Osteoblast (primary cell): Measurements from ENCODE around the gene OVAAL. TPM values are rescaled to one million over a fixed set of nuclear protein-coding genes. Genes with fewer than 3 reads are reported as not detected.

Experiments
- DNase-seq: peaks from one replicate; pipeline ENCODE4 v3.0.0; 2011; ENCODE audit warnings: low spot score, mixed read lengths; ENCODE audit not compliant: insufficient read length; ENCODE audit errors: missing footprints
- H2AFZ ChIP-seq: 2 replicates; pipeline ENCODE4 v1.6.0; 2011; ENCODE audit warnings: mild to moderate bottlenecking, low read length
- H3K27ac ChIP-seq: 2 replicates; pipeline ENCODE4 v1.5.1; 2011; ENCODE audit warnings: mild to moderate bottlenecking, low read depth, low read length, moderate library complexity
- H3K27me3 ChIP-seq: 2 replicates; pipeline ENCODE4 v1.6.0; 2012; ENCODE audit warnings: mild to moderate bottlenecking, control low read depth, inconsistent platforms, low read length, moderate library complexity; ENCODE audit not compliant: insufficient read depth
- H3K36me3 ChIP-seq: 2 replicates; pipeline ENCODE4 v1.5.1; 2011; ENCODE audit warnings: mild to moderate bottlenecking, low read length, control low read depth, moderate library complexity; ENCODE audit not compliant: insufficient read depth
- H3K4me1 ChIP-seq: 2 replicates; pipeline ENCODE4 v1.5.1; 2011; ENCODE audit warnings: mild to moderate bottlenecking, low read length, control low read depth, moderate library complexity; ENCODE audit not compliant: insufficient read depth
- H3K4me2 ChIP-seq: 2 replicates; pipeline ENCODE4 v1.6.0; 2011; ENCODE audit warnings: mild to moderate bottlenecking, low read length; ENCODE audit not compliant: insufficient read depth
- H3K4me3 ChIP-seq: fragments of 200-600 bp; sonication (generic); 3 replicates; pipeline ENCODE4 v1.5.1; 2012; ENCODE audit warnings: mild to moderate bottlenecking, low read length, inconsistent platforms; ENCODE audit not compliant: insufficient read depth
- H3K79me2 ChIP-seq: 2 replicates; pipeline ENCODE4 v1.6.0; 2012; ENCODE audit warnings: mild to moderate bottlenecking, low read length, control low read depth, inconsistent platforms; ENCODE audit not compliant: insufficient read depth
- H3K9me3 ChIP-seq: 2 replicates; pipeline ENCODE4 v1.5.1; 2011; ENCODE audit warnings: low read depth, low read length, control low read depth
- H4K20me1 ChIP-seq: 2 replicates; pipeline ENCODE4 v1.6.0; 2012; ENCODE audit warnings: mild to moderate bottlenecking, low read length, control low read depth; ENCODE audit not compliant: insufficient read depth
- CTCF ChIP-seq: IDR thresholded peaks from 2 replicates; pipeline ENCODE4 v1.5.1; 2011; ENCODE audit warnings: mild to moderate bottlenecking, low read depth, low read length, moderate library complexity; ENCODE audit errors: extremely low read depth
- total RNA-seq: library from RNA; depleted of rRNA; stranded (reverse); fragments of >200 nt; gene quantifications from 2 replicates; pipeline ENCODE4 v1.2.3, GENCODE V29; 2012

OVAAL gene
- total RNA-seq, 1 donor, result not detected

GRCh38 chr1:180565121-180565871, 6.5 kb downstream of the OVAAL start:
- Histone ChIP-seq H3K79me2 (no peaks in the 10 kb centered on the region), H3K9me3 (no peaks in the 10 kb centered on the region), H3K4me1 (peaks cover 28% of the 10 kb centered on the region), H3K36me3 (no peaks in the 10 kb centered on the region), H3K4me2 (no peak overlapping the region), H3K27me3 (no peaks in the 10 kb centered on the region), H3K27ac (no peak overlapping the region), H4K20me1 (no peaks in the 10 kb centered on the region), H3K4me3 (no peak overlapping the region), H2AFZ (peak overlapping the region; percentile 10)
- TF ChIP-seq CTCF, result no peak
- no peak for DNase-seq

GRCh38 chr1:180566026-180566425, 7.3 kb downstream of the OVAAL start:
- Histone ChIP-seq H3K4me3 (no peak overlapping the region), H3K4me2 (no peak overlapping the region)

GRCh38 chr1:180566495-180566894, 7.7 kb downstream of the OVAAL start:
- TF ChIP-seq CTCF, result no peak
- H4K20me1 ChIP-seq, result no peaks in the 10 kb centered on the region
- no peaks in the 10 kb centered on the region for H3K79me2 ChIP-seq
- H3K4me1 ChIP-seq, result peaks cover 29% of the 10 kb centered on the region
- no peak overlapping the region for H3K4me3 ChIP-seq
- no peak overlapping the region for H2AFZ ChIP-seq
- no peak for DNase-seq
- H3K27me3 ChIP-seq, result no peaks in the 10 kb centered on the region
- H3K4me2 ChIP-seq, result no peak overlapping the region
- no peaks in the 10 kb centered on the region for H3K36me3 ChIP-seq
- no peak overlapping the region for H3K27ac ChIP-seq
- H3K9me3 ChIP-seq, result no peaks in the 10 kb centered on the region

More at GRCh38 chr1:180566026-180566425, 7.3 kb downstream of the OVAAL start:
- Histone ChIP-seq H3K36me3 (no peaks in the 10 kb centered on the region), H3K4me1 (peaks cover 29% of the 10 kb centered on the region), H3K9me3 (no peaks in the 10 kb centered on the region), H3K27me3 (no peaks in the 10 kb centered on the region), H4K20me1 (no peaks in the 10 kb centered on the region), H2AFZ (no peak overlapping the region), H3K79me2 (no peaks in the 10 kb centered on the region), H3K27ac (no peak overlapping the region)
- DNase-seq, result no peak
- TF ChIP-seq CTCF, result no peak

- no peak overlapping the region for H3K4me2 ChIP-seq
- no peak overlapping the region for H2AFZ ChIP-seq
- H3K9me3 ChIP-seq, result no peaks in the 10 kb centered on the region
- no peaks in the 10 kb centered on the region for H3K36me3 ChIP-seq
- H3K27ac ChIP-seq, result no peak overlapping the region
- no peak overlapping the region for H3K4me3 ChIP-seq
- no peak for TF ChIP-seq CTCF
- no peaks in the 10 kb centered on the region for H3K79me2 ChIP-seq
- no peaks in the 10 kb centered on the region for H3K27me3 ChIP-seq
- peaks cover 33% of the 10 kb centered on the region for H3K4me1 ChIP-seq
- H4K20me1 ChIP-seq, result no peaks in the 10 kb centered on the region
- no peak for DNase-seq
Measured at GRCh38 chr1:180567654-180568053, 8.9 kb downstream of the OVAAL start.
